Nephron (organoid): ENCODE measurements around the gene CCK.

ENCODE experiments used
- H3K27ac Mint-ChIP-seq, 3 experiments: 2 replicates each; pipeline ENCODE4 v1.8.0; 2020; ENCODE audit warnings: mixed read lengths in 3 of 3, mild to moderate bottlenecking in 2 of 3, moderate library complexity in 1 of 3
- H3K27me3 Mint-ChIP-seq: 2 replicates; pipeline ENCODE4 v1.8.0; 2021; ENCODE audit warnings: low read depth, mild to moderate bottlenecking, moderate library complexity, mixed read lengths
- H3K36me3 Mint-ChIP-seq: 2 replicates; pipeline ENCODE4 v1.8.0; 2020; ENCODE audit warnings: low read depth, mixed read lengths
- H3K4me1 Mint-ChIP-seq: 2 replicates; pipeline ENCODE4 v1.8.0; 2020; ENCODE audit warnings: mixed read lengths
- H3K4me3 Mint-ChIP-seq, 3 experiments: 2 replicates each; pipeline ENCODE4 v1.8.0; 2020; ENCODE audit warnings: mild to moderate bottlenecking in 3 of 3, mixed read lengths in 3 of 3, moderate library complexity in 2 of 3
- H3K9me3 Mint-ChIP-seq: 2 replicates; pipeline ENCODE4 v1.8.0; 2020; ENCODE audit warnings: mixed read lengths
- CTCF ChIP-seq, 3 experiments: fragments of 200-600 bp; sonication (generic); IDR thresholded peaks; one replicate each; pipeline ENCODE4 v1.5.0; 2021; ENCODE audit warnings: antibody characterized with exemption in 3 of 3; ENCODE audit not compliant: unreplicated experiment in 3 of 3

The CCK gene

DNA sequence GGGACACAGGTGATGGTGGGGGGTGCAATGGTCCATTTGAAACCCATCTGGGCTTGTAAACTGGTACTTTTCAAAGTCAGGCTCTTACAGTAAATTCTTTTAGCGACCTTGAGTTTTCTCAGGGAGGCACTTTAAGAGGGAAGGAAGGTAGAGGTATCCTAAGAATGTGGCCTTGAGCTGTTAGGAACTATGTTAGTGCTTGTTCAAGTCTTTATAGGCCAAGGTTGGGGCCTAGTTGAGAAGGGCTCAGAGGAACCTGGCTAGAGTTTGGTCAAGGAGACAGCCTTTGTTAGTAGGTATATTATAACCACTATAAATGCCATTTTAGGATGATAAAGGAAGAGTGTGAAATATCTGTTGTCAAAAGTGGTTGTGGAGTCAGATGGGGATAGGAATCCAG lies 9.2 kb upstream of the CCK start:
- no peak overlapping the region for H3K27ac Mint-ChIP-seq
- no peaks in the 10 kb centered on the region for H3K4me1 Mint-ChIP-seq
- no peak for TF ChIP-seq CTCF (IDR thresholded peaks at IDR 0.05; ENCODE audit: unreplicated experiment in 3 of 3)
- H3K4me3 Mint-ChIP-seq, result no peak overlapping the region
- peaks cover 20% of the 10 kb centered on the region for H3K9me3 Mint-ChIP-seq
- H3K36me3 Mint-ChIP-seq, result no peaks in the 10 kb centered on the region
- H3K27me3 Mint-ChIP-seq, result peaks cover 22% of the 10 kb centered on the region

GRCh38 chr3:42274266-42274665 lies 8.3 kb upstream of the CCK start:
- no peak overlapping the region for H3K27ac Mint-ChIP-seq
- H3K36me3 Mint-ChIP-seq, result no peaks in the 10 kb centered on the region
- peaks cover 11% of the 10 kb centered on the region for H3K9me3 Mint-ChIP-seq
- no peak for TF ChIP-seq CTCF (IDR thresholded peaks at IDR 0.05; ENCODE audit: unreplicated experiment in 3 of 3)
- H3K27me3 Mint-ChIP-seq, result peaks cover 23% of the 10 kb centered on the region
- no peaks in the 10 kb centered on the region for H3K4me1 Mint-ChIP-seq
- H3K4me3 Mint-ChIP-seq, result no peak overlapping the region

DNA sequence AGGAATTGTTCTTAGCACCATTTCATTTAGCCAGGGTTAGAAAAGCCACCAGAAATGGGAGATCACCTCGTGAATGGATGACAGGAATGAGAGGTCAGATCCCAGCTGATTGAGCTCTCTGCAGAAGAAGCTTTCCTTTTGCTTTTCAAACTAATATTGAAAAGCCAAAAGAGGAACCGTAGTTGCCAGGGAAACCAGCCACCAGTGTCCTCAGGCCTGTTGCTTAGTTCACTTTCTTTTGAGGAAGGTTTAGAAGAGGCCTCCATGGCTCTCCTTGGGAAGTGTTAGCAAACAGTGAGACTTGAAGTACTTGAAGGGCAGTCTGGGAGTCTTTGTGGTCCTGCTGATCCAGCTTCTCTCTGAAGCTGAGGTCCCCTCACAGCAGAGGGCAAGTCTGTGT lies 7.4 kb upstream of the CCK start:
- H3K27ac Mint-ChIP-seq, result no peak overlapping the region

DNA sequence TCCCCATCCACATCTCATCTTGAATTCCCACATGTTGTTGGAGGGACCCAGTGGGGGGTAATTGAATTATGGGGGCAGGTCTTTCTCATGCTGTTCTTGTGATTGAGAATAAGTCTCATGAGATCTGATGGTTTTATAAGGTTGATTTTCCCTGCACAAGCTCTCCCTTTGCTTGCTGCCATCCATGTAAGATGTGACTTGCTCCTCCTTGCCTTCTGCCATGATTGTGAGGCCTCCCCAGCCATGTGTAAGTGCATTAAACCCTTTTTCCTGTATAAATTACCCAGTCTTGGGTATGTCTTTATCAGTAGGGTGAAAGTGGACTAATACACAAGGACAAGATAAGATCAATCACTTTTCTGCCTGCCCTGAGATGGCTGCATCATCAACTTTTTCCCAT lies 5.8 kb upstream of the CCK start:
- no peak for TF ChIP-seq CTCF (IDR thresholded peaks at IDR 0.05; ENCODE audit: unreplicated experiment in 3 of 3)
- peaks cover 38% of the 10 kb centered on the region for H3K27me3 Mint-ChIP-seq
- H3K9me3 Mint-ChIP-seq, result peaks cover 2% of the 10 kb centered on the region
- H3K4me3 Mint-ChIP-seq, result no peak overlapping the region
- H3K27ac Mint-ChIP-seq, result no peak overlapping the region
- H3K36me3 Mint-ChIP-seq, result no peaks in the 10 kb centered on the region
- H3K4me1 Mint-ChIP-seq, result no peaks in the 10 kb centered on the region

More for the DNA sequence above, 7.4 kb upstream of the CCK start:
- Mint-ChIP-seq H3K27me3 (peaks cover 31% of the 10 kb centered on the region), H3K4me1 (no peaks in the 10 kb centered on the region), H3K4me3 (no peak overlapping the region), H3K9me3 (peaks cover 7% of the 10 kb centered on the region), H3K36me3 (no peaks in the 10 kb centered on the region)
- no peak for TF ChIP-seq CTCF (IDR thresholded peaks at IDR 0.05; ENCODE audit: unreplicated experiment in 3 of 3)

DNA sequence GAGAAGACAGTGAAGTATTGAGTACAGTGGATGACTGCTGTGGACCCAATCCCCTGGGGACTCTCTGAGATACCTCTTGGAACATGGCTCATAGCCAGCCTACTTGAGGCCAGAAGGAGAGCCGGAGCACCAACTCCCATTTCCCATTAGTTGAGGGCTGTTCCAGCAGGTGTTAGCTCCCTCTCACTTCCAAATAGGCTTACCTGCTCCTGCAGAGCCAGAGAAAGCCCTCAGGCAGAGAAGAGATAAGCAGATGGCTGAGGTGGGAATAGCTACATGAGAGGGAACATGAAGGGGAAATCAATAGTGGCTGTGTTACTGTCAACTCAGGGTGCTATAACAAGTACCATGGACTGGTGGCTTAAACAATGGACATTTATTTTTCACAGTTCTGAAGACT lies 4.6 kb upstream of the CCK start:
- Mint-ChIP-seq H3K36me3 (no peaks in the 10 kb centered on the region), H3K4me3 (no peak overlapping the region), H3K9me3 (peaks cover 2% of the 10 kb centered on the region), H3K27me3 (peaks cover 44% of the 10 kb centered on the region), H3K4me1 (no peaks in the 10 kb centered on the region), H3K27ac (no peak overlapping the region)
- no peak for TF ChIP-seq CTCF (IDR thresholded peaks at IDR 0.05; ENCODE audit: unreplicated experiment in 3 of 3)

- Mint-ChIP-seq H3K4me1 (no peaks in the 10 kb centered on the region), H3K9me3 (peaks cover 2% of the 10 kb centered on the region), H3K27me3 (peaks cover 53% of the 10 kb centered on the region), H3K36me3 (no peaks in the 10 kb centered on the region), H3K27ac (no peak overlapping the region), H3K4me3 (no peak overlapping the region)
- TF ChIP-seq CTCF (IDR thresholded peaks at IDR 0.05; ENCODE audit: unreplicated experiment in 3 of 3), result no peak
These were observed 3.7 kb upstream of the CCK start for GRCh38 chr3:42269647-42270046.
